SK-N-MC (cell line): ENCODE data around the gene NOC2L.

Experiments
- DNase-seq: peaks from one replicate; pipeline ENCODE4 v3.0.0-alpha.2; 2011; ENCODE audit warnings: low read depth, low spot score
- H3K27ac ChIP-seq: fragments of 200-600 bp; sonication (generic); 2 replicates; pipeline ENCODE4 v1.5.1; 2016; ENCODE audit warnings: mixed run types
- H3K36me3 ChIP-seq: fragments of 200-600 bp; sonication (generic); 2 replicates; pipeline ENCODE4 v1.6.1; 2017; ENCODE audit warnings: antibody characterized with exemption, low read length, mixed read lengths; ENCODE audit not compliant: insufficient read depth
- H3K4me3 ChIP-seq: fragments of 200-600 bp; sonication (generic); 2 replicates; pipeline ENCODE4 v1.5.1; 2016
- H3K9ac ChIP-seq: fragments of 200-600 bp; sonication (generic); 2 replicates; pipeline ENCODE4 v1.8.0; 2017; ENCODE audit warnings: mixed run types, mixed read lengths; ENCODE audit not compliant: insufficient read length
- H3K9me3 ChIP-seq: fragments of 200-600 bp; sonication (generic); 2 replicates; pipeline ENCODE4 v1.6.1; 2017; ENCODE audit warnings: low read depth, mild to moderate bottlenecking, antibody characterized with exemption, low read length, moderate library complexity, mixed read lengths
- EZH2 ChIP-seq: fragments of 200-600 bp; sonication (generic); IDR thresholded peaks from one replicate; pipeline ENCODE4 v1.6.1; 2017; ENCODE audit warnings: antibody characterized with exemption
- FOXP2 ChIP-seq: optimal IDR thresholded peaks from 2 replicates; pipeline ENCODE3; 2011; ENCODE audit warnings: mild to moderate bottlenecking, moderate library complexity; ENCODE audit not compliant: insufficient read depth; ENCODE audit errors: extremely low read length, control extremely low read depth
- POLR2AphosphoS5 ChIP-seq: IDR thresholded peaks from 2 replicates; pipeline ENCODE4 v1.6.1; 2012; ENCODE audit warnings: mild to moderate bottlenecking, low read depth, low read length, borderline replicate concordance

Gene NOC2L

GRCh38 chr1:918843-919242 is 40.2 kb downstream of the NOC2L start:
- DNase-seq, result no peak
- no peaks in the 10 kb centered on the region for H3K9me3 ChIP-seq
- H3K4me3 ChIP-seq, result no peak overlapping the region
- H3K36me3 ChIP-seq, result no peaks in the 10 kb centered on the region; the same call in 1 of the 2 replicates
- TF ChIP-seq EZH2 (no peak), POLR2AphosphoS5 (peak; percentile 17; the same call in 1 of the 2 replicates), FOXP2 (no peak)
- no peak overlapping the region for H3K27ac ChIP-seq
- no peak overlapping the region for H3K9ac ChIP-seq

- DNase-seq, result no peak
- H3K36me3 ChIP-seq, result no peaks in the 10 kb centered on the region; the same call in 1 of the 2 replicates
Observed at GRCh38 chr1:918353-918752, 40.7 kb downstream of the NOC2L start.

GRCh38 chr1:917466-918091 is 41.5 kb downstream of the NOC2L start:
- TF ChIP-seq FOXP2 (no peak), EZH2 (no peak), POLR2AphosphoS5 (no peak; the same call in 1 of the 2 replicates)
- Histone ChIP-seq H3K27ac (peak overlapping the region; percentile 86), H3K9ac (no peak overlapping the region), H3K9me3 (no peaks in the 10 kb centered on the region), H3K4me3 (no peak overlapping the region; the same call in 1 of the 2 replicates), H3K36me3 (no peaks in the 10 kb centered on the region; the same call in 1 of the 2 replicates)
- DNase-seq, result no peak

More at GRCh38 chr1:918353-918752, 40.7 kb downstream of the NOC2L start:
- Histone ChIP-seq H3K9ac (no peak overlapping the region), H3K4me3 (no peak overlapping the region), H3K9me3 (no peaks in the 10 kb centered on the region), H3K27ac (peak overlapping the region; percentile 86; the same call in 1 of the 2 replicates)
- TF ChIP-seq FOXP2 (no peak), POLR2AphosphoS5 (no peak; the same call in 1 of the 2 replicates), EZH2 (no peak)

GRCh38 chr1:917076-917459 is 42.0 kb downstream of the NOC2L start:
- Histone ChIP-seq H3K36me3 (no peaks in the 10 kb centered on the region; the same call in 1 of the 2 replicates), H3K9ac (peak overlapping the region; percentile 53), H3K9me3 (no peaks in the 10 kb centered on the region), H3K27ac (peak overlapping the region; percentile 86), H3K4me3 (peak overlapping the region; percentile 57)
- DNase-seq, result no peak
- TF ChIP-seq EZH2 (no peak), POLR2AphosphoS5 (peak; percentile 67), FOXP2 (no peak)

GRCh38 chr1:916173-917075 is 42.6 kb downstream of the NOC2L start:
- Histone ChIP-seq H3K27ac (peak overlapping the region; percentile 86), H3K9ac (peak overlapping the region; percentile 53), H3K9me3 (no peaks in the 10 kb centered on the region), H3K36me3 (no peaks in the 10 kb centered on the region; the same call in 1 of the 2 replicates), H3K4me3 (peak overlapping the region; percentile 57)
- TF ChIP-seq POLR2AphosphoS5, result no peak; the same call in 1 of the 2 replicates
- no peak for TF ChIP-seq FOXP2
- no peak for TF ChIP-seq EZH2
- no peak for DNase-seq

GRCh38 chr1:915295-916172 is 43.5 kb downstream of the NOC2L start:
- H3K36me3 ChIP-seq, result no peaks in the 10 kb centered on the region
- H3K9me3 ChIP-seq, result no peaks in the 10 kb centered on the region
- no peak for DNase-seq
- TF ChIP-seq FOXP2 (no peak), POLR2AphosphoS5 (no peak; the same call in 1 of the 2 replicates), EZH2 (no peak)
- no peak overlapping the region for H3K4me3 ChIP-seq
- H3K27ac ChIP-seq, result peak overlapping the region; percentile 86
- H3K9ac ChIP-seq, result peak overlapping the region; percentile 53

- Histone ChIP-seq H3K36me3 (no peaks in the 10 kb centered on the region), H3K9me3 (no peaks in the 10 kb centered on the region), H3K4me3 (no peak overlapping the region), H3K9ac (no peak overlapping the region), H3K27ac (peak overlapping the region; percentile 74; the same call in 1 of the 2 replicates)
- TF ChIP-seq POLR2AphosphoS5 (peak; percentile 28), FOXP2 (no peak), EZH2 (no peak)
- DNase-seq, result no peak
Observed at GRCh38 chr1:914891-915280, 44.2 kb downstream of the NOC2L start.
